GM21515 (cell line): ENCODE measurements around the gene BHLHA15.

ENCODE experiments used
- ATAC-seq: cut with Tn5 transposase; IDR thresholded peaks from one replicate; pipeline ENCODE4 v1.9.1; 2021; ENCODE audit not compliant: unreplicated experiment

Gene BHLHA15

GRCh38 chr7:98186452-98187137, 24.6 kb upstream of the BHLHA15 start:
- ATAC-seq = no peak

- ATAC-seq = no peak
Observed at GRCh38 chr7:98187138-98187502, 24.1 kb upstream of the BHLHA15 start.

GRCh38 chr7:98189559-98189958, 21.7 kb upstream of the BHLHA15 start:
- ATAC-seq = no peak

GRCh38 chr7:98191668-98192431, 19.4 kb upstream of the BHLHA15 start:
- ATAC-seq = no peak

- ATAC-seq = no peak
Observed at GRCh38 chr7:98192781-98193457, 18.3 kb upstream of the BHLHA15 start.

GRCh38 chr7:98193474-98194180, 17.6 kb upstream of the BHLHA15 start:
- ATAC-seq = no peak

GRCh38 chr7:98194186-98194585, 17.1 kb upstream of the BHLHA15 start:
- no peak for ATAC-seq

- no peak for ATAC-seq
Observed at GRCh38 chr7:98194672-98195457, 16.4 kb upstream of the BHLHA15 start.

GRCh38 chr7:98196706-98197605, 14.3 kb upstream of the BHLHA15 start:
- ATAC-seq = no peak

- no peak for ATAC-seq
Observed at GRCh38 chr7:98199131-98199530, 12.1 kb upstream of the BHLHA15 start.

- peak; percentile 49 for ATAC-seq
Observed at GRCh38 chr7:98200364-98200763, 10.9 kb upstream of the BHLHA15 start.

GRCh38 chr7:98202367-98203195, 8.7 kb upstream of the BHLHA15 start:
- peak; percentile 89 for ATAC-seq

GRCh38 chr7:98203261-98203963, 7.8 kb upstream of the BHLHA15 start:
- ATAC-seq = peak; percentile 38

GRCh38 chr7:98203964-98204605, 7.2 kb upstream of the BHLHA15 start:
- no peak for ATAC-seq

- ATAC-seq = no peak
Observed at GRCh38 chr7:98204670-98205069, 6.6 kb upstream of the BHLHA15 start.

- no peak for ATAC-seq
Observed at GRCh38 chr7:98205162-98205845, 5.9 kb upstream of the BHLHA15 start.
